Subcutaneous adipose tissue (tissue), 4 donors: ENCODE results near the gene DOP1A. TPM values are rescaled to one million over a fixed set of nuclear protein-coding genes. Genes with fewer than 3 reads are reported as not detected.

Experiments used
- total RNA-seq, 4 donors: library from RNA; depleted of rRNA; stranded (reverse); fragments of >200 nt; gene quantifications; one replicate each; pipeline ENCODE4 v1.1.0, GENCODE V29; 2016
- TF ChIP-seq, protein P1 (sequence below): fragments of 450-650 bp; IDR thresholded peaks from one replicate; pipeline ENCODE4 v1.5.1; 2016; ENCODE audit warnings: low read depth, mild to moderate bottlenecking, control low read depth, antibody characterized with exemption, moderate library complexity

Gene DOP1A
- total RNA-seq, 4 donors from 2014 or later: 26.7 to 33.9 (median 31.8) TPM

DNA sequence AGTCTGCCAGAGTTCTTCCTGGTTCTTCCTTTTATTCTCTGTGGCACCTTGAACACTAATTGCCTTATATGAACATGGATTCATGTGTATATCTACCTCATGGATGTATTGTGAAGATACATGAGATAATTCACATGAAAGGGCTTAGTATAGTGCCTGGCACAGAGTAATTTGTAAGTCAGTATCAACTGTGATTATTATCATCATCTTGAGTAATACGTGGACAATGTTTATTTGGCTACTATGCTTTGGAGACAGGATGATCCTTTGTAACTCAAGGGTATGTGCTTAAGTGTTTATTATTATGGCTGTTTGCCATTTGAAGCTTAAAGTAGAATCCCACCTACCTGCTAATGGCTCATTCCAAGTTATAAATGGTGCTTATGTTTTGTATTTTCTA, 16.0 kb downstream of the DOP1A start:
- TF ChIP-seq, protein P1, sequence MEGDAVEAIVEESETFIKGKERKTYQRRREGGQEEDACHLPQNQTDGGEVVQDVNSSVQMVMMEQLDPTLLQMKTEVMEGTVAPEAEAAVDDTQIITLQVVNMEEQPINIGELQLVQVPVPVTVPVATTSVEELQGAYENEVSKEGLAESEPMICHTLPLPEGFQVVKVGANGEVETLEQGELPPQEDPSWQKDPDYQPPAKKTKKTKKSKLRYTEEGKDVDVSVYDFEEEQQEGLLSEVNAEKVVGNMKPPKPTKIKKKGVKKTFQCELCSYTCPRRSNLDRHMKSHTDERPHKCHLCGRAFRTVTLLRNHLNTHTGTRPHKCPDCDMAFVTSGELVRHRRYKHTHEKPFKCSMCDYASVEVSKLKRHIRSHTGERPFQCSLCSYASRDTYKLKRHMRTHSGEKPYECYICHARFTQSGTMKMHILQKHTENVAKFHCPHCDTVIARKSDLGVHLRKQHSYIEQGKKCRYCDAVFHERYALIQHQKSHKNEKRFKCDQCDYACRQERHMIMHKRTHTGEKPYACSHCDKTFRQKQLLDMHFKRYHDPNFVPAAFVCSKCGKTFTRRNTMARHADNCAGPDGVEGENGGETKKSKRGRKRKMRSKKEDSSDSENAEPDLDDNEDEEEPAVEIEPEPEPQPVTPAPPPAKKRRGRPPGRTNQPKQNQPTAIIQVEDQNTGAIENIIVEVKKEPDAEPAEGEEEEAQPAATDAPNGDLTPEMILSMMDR: no peak

DNA sequence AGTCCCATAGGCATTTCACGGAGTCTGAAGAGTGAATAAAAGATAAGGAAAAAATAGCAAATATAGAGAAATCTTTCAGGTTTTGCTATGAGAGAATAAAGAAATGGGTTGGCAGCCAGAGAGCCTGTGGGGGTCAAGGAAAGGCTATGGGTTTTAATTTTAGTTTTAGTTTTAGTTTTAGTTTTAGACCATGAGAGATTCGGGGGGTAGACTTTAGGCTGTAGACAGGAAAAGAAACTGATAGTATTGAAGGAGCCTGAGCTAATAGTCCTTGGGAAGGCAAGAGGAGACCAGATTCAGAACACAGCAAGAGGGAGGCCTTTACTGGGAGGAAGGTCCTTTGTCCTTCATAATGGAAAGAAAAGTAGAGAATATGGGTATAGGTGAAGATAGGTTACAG, 19.3 kb downstream of the DOP1A start:
- TF ChIP-seq, protein P1: no peak

DNA sequence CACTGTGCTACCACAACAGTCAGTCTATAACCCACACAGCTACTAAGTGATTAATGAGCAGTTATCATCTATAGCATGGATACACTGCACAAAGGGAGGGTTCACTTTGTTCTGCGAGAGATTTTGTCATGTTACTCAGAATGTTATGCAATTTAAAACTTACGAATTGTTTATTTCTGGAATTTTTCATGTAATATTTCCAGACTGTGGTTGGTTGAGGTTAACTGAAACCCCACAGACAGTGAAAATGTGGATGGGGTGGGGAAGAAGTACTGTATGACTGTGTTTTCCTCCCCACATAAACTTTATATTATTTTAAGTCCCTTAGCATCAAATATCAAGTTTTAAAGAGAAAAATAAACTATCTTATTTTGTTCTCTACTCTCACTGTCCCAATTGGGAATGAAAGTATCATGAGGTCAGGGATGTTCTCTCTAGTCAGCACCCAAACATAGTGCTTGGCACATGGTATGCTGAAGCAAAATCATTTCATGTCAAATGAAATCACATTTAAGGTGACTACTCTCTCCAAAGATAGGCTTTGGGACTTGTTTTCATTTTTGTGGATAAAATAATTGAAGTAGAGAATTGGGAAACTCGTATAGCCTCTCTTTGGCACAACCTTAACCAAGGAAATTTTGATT, 25.4 kb downstream of the DOP1A start:
- TF ChIP-seq, protein P1: no peak

DNA sequence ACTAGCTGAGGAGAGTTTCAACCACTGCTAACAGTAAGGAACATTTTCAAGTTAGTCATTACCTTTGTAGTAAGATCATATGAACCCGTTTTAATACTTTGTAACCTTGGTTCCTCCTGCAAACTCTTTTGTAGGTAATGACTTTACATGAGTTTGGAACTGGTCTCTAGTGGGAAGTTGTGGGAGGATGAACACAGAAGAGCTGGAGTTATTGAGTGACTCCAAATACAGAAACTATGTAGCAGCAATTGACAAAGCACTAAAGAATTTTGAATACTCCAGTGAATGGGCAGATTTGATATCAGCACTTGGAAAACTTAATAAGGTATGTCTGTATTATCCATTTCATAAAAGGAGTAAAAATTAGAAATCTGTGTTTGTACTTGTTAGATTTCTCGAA, 29.3 kb downstream of the DOP1A start:
- TF ChIP-seq, protein P1: no peak

DNA sequence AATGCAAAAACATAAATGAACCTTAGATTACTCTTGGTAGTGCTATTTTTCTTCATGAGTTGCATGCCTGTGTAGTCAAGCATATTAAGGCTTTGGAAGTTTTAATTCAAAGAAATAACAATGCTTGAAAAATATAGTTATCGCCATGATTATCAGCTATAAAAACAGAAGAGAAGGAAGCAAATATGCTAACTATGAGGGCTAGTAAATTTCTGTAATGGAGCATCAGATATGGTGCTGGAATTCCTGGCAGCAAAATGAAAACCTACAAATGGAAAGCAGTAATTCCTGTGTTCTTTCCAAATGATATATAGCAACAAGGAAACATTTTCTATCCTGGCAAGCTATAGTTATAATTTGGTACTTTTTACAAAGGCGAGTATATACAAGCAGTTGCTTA, 29.7 kb downstream of the DOP1A start:
- TF ChIP-seq, protein P1: no peak

DNA sequence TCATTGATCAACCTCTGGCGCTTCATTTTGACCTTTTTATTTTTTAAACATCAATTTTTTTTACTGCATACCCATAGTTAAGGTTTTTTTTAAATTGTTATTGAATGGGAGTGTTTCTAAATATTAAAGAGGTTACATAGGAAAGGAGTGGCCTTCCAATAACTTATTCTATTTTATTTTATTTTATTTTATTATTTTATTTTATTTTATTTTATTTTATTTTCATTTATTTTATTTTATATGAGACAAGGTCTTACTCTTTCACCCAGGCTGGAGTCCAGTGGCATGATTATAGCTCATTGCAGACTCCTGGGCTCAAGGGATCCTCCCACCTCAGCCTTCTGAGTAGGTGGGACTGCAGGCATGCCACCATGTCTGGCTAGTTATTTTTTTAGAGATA, 30.2 kb downstream of the DOP1A start:
- TF ChIP-seq, protein P1: no peak

DNA sequence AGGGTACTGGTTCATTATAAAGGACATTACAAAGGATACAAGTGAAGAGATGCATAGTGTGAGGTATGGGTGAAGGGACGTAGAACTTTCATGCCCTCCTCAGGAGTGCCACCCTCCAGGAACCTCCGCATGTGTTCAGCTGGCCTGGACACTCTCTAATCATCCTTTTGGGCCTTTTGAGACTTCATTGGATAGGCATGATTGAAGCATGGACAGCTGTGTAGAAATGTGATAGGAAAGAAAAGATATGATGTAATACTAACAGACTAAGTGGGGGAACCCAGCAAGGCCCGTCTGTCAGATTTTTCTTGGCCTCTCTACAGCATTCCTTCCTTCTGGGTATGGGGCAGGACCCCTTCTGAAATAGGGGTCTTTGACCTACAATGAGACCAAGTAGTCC, 31.1 kb downstream of the DOP1A start:
- TF ChIP-seq, protein P1: no peak
